NCI-H128 (cell line): ENCODE data around the gene UNC13A.

Source experiments
- DNase-seq: peaks from one replicate; lab custom pipeline; 2025; ENCODE audit not compliant: unreplicated experiment; lab: John Stamatoyannopoulos, UW

The UNC13A gene

DNA sequence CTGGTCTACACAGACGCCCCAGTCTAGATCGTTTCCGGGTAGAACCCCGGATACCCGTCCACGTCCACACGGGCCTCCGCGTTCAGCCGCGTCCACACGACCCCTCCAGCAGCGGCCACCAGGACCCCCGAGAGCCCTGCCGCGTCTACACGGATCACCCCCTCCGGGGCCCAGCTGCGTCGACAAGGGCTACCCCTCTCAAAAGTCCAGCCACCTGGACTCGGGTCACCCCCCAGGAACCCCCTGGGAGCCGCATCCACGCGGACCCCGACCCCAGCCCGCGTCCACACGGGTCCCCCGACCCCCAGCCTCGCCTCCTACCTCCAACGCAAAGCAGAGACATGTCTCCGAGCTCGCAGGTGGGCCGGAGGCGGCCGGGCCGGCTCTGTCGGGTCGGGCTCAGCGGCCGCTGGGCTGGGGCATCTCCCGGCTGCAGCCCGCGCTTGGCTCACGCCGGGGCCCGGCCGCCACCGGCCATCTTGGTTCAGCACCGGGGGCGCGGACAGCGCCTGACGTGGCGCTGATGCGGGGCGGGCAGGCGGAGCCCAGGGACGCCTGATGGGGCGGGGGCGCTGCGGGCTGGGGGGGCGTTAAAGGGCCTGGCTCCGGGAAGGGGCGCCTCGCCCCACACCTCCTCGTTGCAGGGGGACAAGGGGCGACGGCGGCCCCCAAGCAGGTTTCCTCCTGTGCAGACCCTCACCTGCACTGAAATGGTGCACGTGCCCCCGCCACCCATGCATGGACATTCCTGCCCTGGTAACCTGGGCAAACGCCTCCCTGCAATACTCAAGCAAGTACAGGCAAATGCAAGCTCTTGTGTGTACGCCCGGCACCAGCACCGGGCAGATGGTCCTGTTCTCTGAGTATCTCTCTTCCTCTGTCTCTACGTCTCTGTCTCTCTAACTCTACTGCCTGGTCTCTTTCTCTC, at the start of gene UNC13A:
Gene UNC13A, minus strand, starts transcription at position 498 of the 928 bp plus-strand sequence. Its CDS starts 155 bp downstream, at position 343.
- no peak for DNase-seq

DNA sequence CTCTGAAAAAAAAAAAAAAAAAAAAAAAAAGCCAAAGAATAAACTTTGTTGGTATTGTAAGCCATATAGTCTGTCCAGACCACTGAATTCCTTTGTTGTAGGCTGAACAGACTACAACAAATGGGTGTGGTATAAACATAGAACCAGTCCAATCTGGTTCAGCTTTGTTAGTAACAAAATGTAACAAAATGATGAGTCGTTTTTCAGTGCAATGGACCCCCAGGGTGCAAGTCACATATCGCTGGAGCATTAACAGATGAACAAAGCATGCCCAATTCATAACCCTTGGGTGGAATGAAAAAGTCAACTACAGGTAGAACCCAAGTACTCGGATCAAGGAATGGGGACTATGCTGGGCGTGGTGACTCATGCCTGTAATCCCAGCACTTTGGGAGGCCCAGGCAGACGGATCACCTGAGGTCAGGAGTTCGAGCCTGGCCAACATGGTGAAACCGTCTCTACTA, 49.6 kb upstream of the UNC13A start:
- no peak for DNase-seq

DNA sequence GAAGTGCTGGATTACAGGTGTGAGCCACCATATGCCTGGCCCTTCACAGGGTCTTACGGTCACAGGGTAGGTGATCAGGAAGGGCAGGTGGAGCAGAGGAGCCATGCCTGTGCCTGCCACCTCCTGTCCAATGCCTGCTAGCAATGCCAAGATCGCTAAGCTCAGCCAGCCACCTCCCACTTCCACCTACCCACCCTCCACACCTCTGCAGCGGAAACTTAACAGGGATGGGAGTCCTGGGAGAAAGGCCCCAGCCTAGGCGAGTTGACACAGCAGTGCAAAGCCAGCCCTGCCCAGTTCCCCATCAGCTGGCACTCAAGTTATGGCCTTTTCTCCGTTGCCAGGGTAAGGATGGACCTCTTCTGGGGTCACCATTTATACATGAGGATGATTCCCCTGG, 47.3 kb upstream of the UNC13A start:
- no peak for DNase-seq

DNA sequence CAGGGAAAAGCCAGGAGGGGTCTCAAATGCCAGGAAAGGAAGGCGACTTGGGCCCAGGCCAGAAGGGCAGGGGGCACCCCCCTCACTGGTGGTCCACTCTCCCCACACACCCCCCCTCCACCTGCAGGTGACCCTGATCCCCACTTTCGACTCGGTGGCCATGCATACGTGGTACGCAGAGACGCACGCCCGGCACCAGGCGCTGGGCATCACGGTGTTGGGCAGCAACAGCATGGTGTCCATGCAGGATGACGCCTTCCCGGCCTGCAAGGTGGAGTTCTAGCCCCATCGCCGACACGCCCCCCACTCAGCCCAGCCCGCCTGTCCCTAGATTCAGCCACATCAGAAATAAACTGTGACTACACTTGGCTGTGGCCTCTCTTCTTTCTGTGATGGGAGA, 46.0 kb upstream of the UNC13A start:
- no peak for DNase-seq

DNA sequence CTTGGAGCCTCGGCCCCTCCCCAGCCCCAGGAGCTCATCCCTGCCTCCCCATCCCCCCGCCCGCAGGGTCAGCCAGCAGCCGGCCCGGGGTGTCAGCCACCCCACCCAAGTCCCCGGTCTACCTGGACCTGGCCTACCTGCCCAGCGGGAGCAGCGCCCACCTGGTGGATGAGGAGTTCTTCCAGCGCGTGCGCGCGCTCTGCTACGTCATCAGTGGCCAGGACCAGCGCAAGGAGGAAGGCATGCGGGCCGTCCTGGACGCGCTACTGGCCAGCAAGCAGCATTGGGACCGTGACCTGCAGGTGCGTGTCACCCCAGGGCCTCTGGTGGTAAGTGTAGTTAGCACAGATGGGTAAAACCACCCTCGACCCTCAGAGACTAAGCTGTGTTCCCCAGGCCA, 45.0 kb upstream of the UNC13A start:
- no peak for DNase-seq

DNA sequence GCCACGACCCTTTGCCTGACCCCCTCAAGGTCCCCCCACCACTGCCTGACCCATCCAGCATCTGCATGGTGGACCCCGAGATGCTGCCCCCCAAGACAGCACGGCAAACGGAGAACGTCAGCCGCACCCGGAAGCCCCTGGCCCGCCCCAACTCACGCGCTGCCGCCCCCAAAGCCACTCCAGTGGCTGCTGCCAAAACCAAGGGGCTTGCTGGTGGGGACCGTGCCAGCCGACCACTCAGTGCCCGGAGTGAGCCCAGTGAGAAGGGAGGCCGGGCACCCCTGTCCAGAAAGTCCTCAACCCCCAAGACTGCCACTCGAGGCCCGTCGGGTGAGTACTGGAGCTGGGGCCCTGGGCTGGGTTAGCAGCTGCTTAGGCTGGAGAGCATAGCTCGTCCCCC, 39.7 kb upstream of the UNC13A start:
- DNase-seq: no peak

DNA sequence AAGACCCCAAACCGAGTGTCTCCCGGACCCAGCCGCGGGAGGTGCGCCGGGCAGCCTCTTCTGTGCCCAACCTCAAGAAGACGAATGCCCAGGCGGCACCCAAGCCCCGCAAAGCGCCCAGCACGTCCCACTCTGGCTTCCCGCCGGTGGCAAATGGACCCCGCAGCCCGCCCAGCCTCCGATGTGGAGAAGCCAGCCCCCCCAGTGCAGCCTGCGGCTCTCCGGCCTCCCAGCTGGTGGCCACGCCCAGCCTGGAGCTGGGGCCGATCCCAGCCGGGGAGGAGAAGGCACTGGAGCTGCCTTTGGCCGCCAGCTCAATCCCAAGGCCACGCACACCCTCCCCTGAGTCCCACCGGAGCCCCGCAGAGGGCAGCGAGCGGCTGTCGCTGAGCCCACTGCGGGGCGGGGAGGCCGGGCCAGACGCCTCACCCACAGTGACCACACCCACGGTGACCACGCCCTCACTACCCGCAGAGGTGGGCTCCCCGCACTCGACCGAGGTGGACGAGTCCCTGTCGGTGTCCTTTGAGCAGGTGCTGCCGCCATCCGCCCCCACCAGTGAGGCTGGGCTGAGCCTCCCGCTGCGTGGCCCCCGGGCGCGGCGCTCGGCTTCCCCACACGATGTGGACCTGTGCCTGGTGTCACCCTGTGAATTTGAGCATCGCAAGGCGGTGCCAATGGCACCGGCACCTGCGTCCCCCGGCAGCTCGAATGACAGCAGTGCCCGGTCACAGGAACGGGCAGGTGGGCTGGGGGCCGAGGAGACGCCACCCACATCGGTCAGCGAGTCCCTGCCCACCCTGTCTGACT, 39.0 kb upstream of the UNC13A start:
- DNase-seq: no peak

DNA sequence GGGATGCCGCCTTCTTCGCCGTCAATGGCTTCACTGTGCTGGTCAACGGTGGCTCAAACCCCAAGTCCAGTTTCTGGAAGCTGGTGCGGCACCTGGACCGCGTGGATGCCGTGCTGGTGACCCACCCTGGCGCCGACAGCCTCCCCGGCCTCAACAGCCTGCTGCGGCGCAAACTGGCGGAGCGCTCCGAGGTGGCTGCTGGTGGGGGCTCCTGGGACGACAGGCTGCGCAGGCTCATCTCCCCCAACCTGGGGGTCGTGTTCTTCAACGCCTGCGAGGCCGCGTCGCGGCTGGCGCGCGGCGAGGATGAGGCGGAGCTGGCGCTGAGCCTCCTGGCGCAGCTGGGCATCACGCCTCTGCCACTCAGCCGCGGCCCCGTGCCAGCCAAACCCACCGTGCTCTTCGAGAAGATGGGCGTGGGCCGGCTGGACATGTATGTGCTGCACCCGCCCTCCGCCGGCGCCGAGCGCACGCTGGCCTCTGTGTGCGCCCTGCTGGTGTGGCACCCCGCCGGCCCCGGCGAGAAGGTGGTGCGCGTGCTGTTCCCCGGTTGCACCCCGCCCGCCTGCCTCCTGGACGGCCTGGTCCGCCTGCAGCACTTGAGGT, 38.1 kb upstream of the UNC13A start:
- DNase-seq: no peak

DNA sequence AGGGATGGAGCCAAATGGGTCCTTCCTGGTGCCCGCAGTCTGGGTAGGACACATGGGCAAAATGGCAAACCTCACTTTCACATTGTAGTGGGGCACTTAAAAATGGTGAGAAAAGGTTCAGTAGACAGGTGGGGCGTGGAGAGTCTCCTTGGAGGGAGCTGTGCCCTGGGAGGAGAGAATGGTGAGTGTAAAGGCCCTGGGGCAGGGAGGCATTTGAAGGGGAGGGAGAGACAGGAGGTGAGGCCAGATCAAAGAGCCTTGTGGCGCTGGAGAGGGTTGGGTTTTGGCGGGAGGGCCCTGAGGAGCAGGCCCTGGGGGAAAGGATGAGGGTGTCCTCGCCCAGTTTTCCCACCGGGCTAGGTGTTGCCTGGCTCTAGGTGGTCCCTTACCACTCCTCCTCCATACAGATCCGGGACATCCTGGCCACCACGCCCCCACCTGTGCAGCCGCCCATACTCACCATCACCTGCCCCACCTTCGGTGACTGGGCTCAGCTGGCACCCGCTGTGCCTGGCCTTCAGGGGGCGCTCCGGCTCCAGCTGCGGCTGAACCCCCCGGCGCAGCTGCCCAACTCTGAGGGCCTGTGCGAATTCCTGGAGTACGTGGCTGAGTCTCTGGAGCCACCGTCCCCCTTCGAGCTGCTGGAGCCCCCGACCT, 37.4 kb upstream of the UNC13A start:
- DNase-seq: no peak

DNA sequence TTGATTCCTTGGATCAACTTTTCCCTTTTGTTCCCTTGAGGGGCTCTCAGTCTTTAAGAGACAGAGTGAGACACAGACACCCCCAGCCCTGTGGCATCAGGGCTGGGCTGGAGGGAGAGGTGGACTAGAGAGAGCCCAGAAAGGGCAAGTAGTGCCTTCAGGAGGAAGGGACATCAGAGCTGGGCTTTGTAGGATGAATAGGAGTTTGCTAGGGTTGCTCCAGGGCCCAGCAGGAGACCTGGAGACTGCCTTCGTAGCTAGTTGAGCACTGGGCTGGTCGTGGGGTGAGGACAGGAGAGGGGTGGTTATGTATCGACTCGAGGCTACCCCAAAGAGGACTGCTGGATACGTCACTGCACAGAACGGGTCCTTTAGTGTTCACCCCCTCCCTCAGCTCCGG, 36.5 kb upstream of the UNC13A start:
- no peak for DNase-seq

DNA sequence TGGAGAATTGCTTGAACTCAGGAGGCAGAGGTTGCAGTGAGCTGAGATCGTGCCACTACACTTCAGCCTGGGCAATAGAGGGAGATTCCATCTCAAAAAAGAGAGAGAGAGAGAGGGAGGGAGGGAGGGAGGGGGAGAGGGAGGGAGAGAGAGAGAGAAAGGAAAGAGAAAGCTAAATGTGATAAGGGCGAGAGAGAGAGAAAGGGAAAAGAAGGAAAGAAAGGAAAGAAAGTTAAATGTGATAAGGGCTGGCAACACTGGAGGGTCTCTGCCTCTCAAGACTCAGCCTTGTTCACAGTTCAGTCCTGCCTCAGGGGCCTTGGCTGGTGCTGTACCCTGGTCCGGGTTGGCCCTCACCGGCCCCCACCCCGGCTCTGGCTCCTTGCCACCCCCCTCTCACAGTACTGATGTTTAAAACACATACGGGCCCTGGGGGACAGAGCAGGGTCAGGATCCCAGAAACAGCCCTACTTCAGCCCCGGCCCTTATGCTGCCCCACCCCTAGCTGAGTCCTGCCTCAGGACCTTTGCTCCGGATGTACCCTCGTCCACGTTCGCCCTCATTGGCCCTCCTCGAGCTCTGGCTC, 34.6 kb upstream of the UNC13A start:
- DNase-seq: no peak

DNA sequence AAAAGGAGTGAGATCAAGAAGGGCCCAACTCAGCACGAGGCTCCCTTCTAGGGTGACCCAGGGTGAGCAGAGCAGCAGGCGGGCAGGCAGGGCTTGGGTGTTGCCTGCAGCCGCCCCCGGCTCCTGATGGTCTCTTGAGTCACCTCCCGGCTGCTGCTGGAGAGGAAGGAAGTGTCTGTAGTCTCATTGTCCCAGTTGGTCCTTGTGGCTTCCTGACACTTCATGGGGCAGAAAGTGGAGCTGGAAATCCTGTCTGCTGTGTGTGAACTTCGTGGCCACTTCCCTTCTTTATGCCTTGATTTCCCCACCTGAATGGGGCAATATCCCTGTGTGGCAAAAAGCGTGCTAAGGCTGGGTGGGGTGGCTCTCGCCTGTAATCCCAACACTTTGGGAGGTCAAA, 33.7 kb upstream of the UNC13A start:
- no peak for DNase-seq

DNA sequence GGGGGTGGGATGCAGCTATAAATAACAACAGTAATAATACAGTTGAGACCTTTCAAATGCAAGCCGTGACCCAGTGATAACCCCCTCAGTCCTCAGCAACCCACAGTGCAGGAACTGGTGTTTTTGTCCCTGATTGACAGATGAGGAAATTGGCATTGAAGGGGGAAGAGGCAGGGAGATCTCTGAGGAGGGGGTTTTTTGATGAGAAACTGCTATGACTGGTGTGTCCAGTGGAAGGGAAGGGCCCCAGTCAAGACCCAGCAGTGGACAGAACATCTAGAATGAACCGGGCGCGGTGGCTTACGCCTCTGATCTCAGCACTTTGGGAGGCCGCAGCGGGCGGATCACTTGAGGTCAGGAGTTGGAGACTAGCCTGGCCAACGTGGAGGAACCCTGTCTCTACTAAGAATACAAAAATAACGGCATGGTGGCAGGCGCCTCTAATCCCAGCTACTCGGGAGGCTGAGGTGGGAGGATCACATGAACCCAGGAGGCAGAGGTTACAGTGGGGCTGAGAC, 33.0 kb upstream of the UNC13A start:
- no peak for DNase-seq

DNA sequence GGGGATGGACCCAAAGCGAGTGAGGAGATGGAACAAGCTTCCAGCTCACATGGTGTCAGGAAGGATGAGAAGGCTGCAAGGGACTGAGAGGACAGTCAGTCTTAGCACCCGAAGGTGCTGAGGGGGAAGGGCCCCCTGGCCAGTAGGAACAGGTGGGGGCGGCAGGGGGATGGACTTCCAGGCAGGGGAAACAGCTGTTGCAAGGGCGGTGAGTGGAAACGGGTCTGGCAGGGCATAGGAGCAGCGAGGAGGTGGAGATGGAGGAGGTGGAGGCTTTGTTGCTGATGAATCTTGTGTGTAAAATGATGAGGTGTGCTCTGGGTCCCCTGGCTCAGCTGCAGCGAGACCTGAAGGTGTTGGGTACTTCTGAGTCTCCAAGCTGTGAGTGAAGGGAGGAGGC, 32.3 kb upstream of the UNC13A start:
- DNase-seq: no peak

DNA sequence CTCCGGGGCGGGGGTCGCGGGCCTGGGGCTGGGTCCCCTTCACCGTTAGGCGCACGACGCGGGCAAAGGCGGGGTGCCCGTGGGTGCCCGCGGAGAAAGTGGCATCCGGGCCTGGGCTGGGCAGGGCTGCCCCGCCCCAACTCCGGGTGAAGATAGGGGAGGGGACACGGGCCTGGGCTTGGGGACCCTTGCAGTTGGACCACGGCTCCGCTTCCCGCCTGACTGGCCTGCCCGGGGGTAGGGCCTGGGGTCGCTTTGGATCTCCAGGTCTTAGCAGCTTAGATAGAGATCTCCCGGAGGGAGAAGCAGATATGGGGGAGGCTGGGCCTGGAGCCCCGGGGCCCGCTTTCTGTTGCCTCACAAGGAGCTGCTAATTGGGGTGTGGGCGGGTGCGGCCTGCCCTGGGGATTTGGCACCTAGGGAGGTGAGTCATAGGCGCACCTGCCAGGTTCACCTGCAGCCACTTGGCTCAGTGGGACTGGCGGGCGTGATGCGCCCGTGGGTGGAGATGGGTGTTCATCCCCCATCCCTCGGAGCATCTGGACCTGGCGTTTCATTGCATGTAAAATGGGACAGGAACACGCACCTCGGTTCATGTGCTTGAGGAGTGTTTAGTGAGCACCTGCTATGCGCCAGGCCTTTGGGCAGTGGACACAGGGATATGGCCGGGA, 31.7 kb upstream of the UNC13A start:
- DNase-seq: no peak

DNA sequence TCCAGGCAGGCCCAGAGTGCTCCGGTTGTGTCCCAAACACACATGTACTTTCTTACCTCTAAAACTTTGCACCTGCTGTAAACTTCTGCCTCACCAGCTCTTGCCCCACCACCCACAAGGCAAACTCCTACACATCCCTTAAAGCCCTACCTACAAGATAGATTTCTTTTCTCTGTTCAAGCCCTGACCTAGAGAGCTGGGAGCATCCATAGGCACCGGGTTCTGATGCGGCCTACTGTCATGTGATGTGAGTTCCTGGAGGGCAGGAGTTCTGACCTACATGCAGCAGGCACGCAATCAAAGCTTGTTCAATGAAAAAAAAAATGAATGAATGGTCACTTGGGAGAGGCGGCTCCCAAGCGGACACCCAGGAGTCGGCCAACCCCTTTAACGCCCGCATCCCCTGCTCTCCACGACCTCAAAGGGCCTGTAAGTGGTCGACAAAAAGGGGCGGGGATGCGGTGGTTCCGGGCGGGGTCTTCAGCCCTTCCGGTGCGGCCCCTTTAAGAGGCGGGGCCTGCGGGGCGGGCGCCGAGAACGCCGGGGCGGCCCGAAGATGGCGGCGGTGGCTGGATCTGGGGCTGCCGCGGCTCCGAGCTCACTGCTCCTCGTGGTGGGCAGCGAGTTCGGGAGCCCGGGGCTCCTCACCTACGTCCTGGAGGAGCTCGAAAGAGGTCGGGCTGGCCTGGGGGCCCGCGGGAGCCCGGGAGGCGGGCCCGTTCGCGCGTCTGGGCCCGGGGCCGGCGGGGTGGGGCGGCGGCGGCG, 31.0 kb upstream of the UNC13A start, which contains the start of gene MAP1S:
Gene MAP1S, plus strand, starts transcription at position 534 of the 765 bp plus-strand sequence. Its CDS starts 23 bp downstream, at position 557.
- no peak for DNase-seq

DNA sequence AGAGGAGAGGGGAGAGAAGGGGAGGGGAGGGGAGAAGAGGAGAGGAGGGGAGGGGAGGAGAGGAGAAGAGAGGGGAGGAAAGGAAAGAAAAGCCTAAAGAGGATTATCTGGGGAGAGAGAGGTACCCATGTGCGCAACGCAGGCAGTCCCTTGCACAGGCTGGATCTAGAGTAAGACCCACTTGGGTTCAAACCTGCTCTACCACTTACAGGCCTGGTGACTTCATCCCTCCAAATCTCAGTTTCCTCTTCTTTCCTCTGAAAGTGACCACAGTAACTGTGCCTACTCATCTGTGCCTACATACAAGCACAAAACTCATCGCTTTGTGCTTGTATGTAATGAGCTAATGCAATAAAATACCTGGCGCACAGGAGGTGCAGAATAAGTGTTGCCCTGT, 30.4 kb upstream of the UNC13A start:
- no peak for DNase-seq

DNA sequence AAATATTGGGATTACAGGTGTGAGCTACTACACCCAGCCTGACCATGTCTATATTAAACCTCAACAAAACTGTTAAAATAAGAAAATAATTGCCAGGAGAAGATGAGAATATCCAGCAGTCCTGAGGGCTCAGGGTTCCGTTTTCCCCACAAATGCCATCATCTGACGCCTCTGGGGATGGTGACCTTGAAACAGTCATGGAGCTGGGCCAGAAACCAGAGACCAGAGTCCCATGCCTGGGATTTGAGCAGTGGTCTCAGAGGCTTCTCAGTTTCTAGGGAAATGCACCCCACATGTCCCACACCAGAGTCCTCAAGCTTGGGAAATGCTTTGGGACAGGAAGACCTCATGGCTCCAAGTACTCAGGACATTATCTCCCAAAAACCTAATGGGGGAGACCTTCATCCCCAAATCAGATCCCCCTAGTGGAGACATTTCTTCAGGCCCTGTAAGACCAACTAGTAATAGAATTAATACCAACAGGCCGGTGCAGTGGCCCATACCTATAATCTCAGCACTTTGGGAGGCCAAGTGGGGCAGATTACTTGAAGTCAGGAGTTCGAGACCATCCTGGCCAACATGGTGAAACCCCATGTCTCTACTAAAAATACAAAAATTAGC, 28.3 kb upstream of the UNC13A start:
- DNase-seq: no peak

DNA sequence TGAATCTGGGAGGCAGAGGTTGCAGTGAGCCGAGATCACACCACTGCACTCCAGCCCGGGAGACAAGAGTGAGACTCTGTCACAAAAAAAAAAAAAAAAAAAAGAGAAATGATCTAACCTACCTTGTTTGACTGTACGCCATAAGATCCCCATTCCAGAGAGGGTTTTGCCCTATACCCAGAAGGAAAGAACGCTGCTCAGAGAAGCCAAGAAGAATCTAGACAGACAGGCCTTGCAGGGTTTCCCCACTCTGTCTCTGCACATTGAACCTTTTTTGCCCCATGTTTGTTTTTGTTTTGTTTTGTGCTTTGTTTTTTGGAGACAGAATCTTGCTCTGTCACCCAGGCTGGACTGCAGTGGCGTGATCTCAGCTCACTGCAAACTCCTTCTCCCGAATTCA, 23.7 kb upstream of the UNC13A start:
- DNase-seq: no peak
